SU-DHL-6 (cell line): ENCODE measurements around the gene PROX1.

Experiments
- H2AFZ ChIP-seq: fragments of 200-600 bp; sonication (generic); 2 replicates; pipeline ENCODE4 v1.6.1; 2014; ENCODE audit warnings: low read depth, mild to moderate bottlenecking, moderate library complexity, mixed read lengths, antibody characterized with exemption, low read length; ENCODE audit not compliant: severe bottlenecking
- H3F3A ChIP-seq: fragments of 200-600 bp; shearing (Covaris generic); 2 replicates; pipeline ENCODE4 v1.6.0; 2016; ENCODE audit warnings: antibody characterized with exemption, mild to moderate bottlenecking; ENCODE audit not compliant: insufficient read depth
- H3K27ac ChIP-seq: fragments of 200-600 bp; sonication (generic); 2 replicates; pipeline ENCODE4 v1.5.1; 2016; ENCODE audit warnings: low read depth, mild to moderate bottlenecking, low read length, moderate library complexity, mixed read lengths
- H3K27me3 ChIP-seq: fragments of 200-600 bp; sonication (generic), shearing (Covaris generic); 2 replicates; pipeline ENCODE4 v1.6.0; 2014; ENCODE audit warnings: mild to moderate bottlenecking, low read length
- H3K36me3 ChIP-seq: fragments of 200-600 bp; sonication (generic); 2 replicates; pipeline ENCODE4 v1.6.1; 2014; ENCODE audit warnings: mild to moderate bottlenecking, low read length, mixed read lengths
- H3K4me2 ChIP-seq: fragments of 300-600, 200-600 bp; shearing (Covaris generic), sonication (generic); 2 replicates; pipeline ENCODE4 v1.6.0; 2014; ENCODE audit warnings: low read length, low read depth, mild to moderate bottlenecking; ENCODE audit not compliant: poor library complexity, severe bottlenecking
- H3K4me3 ChIP-seq: fragments of 200-600 bp; sonication (generic); 2 replicates; pipeline ENCODE4 v1.5.1; 2014; ENCODE audit warnings: antibody characterized with exemption, low read length, mild to moderate bottlenecking, mixed read lengths; ENCODE audit not compliant: insufficient read depth, poor library complexity, severe bottlenecking
- H3K79me2 ChIP-seq: fragments of 200-600 bp; sonication (generic); 2 replicates; pipeline ENCODE4 v1.6.1; 2014; ENCODE audit warnings: mild to moderate bottlenecking, low read length, moderate library complexity; ENCODE audit not compliant: insufficient read depth
- H3K9ac ChIP-seq: fragments of 200-600 bp; sonication (generic); 2 replicates; pipeline ENCODE4 v1.7.0; 2014; ENCODE audit warnings: mild to moderate bottlenecking, low read length
- H3K9me2 ChIP-seq: fragments of 200-600 bp; sonication (generic); replicated peaks from 2 replicates; pipeline ENCODE4 v1.6.1; 2014; ENCODE audit warnings: low read length; ENCODE audit not compliant: insufficient read depth
- H3K9me3 ChIP-seq: fragments of 200-600 bp; sonication (generic); 2 replicates; pipeline ENCODE4 v1.6.1; 2014; ENCODE audit warnings: low read length, mixed read lengths; ENCODE audit not compliant: insufficient read depth
- H4K20me1 ChIP-seq: fragments of 200-600 bp; sonication (generic); 2 replicates; pipeline ENCODE4 v1.6.1; 2014; ENCODE audit warnings: low read depth, mild to moderate bottlenecking, antibody characterized with exemption, low read length, moderate library complexity, mixed read lengths
- CTCF ChIP-seq: fragments of 200-600 bp; sonication (generic); IDR thresholded peaks from one replicate; pipeline ENCODE4 v1.5.1; 2017; ENCODE audit warnings: antibody characterized with exemption, mild to moderate bottlenecking, low read length, moderate library complexity; ENCODE audit not compliant: insufficient read depth, poor library complexity, severe bottlenecking
- EZH2phosphoT487 ChIP-seq: fragments of 200-600 bp; sonication (generic), shearing (Covaris generic); conservative IDR thresholded peaks from 2 replicates; pipeline ENCODE4 v1.6.1; 2018; ENCODE audit warnings: mild to moderate bottlenecking, antibody characterized with exemption, low read length, moderate library complexity, mixed read lengths

The PROX1 gene

DNA sequence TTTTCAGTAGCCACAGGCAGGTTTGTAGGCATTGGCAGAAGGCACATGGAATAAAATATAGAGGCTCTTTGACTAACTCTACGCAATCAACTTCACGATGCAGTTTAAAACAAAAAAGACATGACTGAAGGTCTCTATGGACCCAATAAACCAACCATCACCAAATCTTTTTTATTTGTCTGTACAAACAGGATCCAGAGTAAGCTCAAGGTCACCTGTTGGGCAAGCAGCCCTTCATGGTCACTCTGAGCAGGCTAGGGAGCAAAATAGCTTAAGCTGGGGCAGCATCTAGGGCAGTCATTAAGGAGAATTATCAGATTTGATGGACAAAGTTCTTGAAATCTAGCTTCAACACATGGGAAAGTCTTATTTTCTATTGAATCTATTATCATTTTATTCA is 26.8 kb upstream of the PROX1 start:
- H3K36me3 ChIP-seq, result no peaks in the 10 kb centered on the region
- TF ChIP-seq EZH2phosphoT487 (no peak), CTCF (no peak)
- H3K27me3 ChIP-seq, result no peaks in the 10 kb centered on the region
- H3K9ac ChIP-seq, result no peak overlapping the region
- no peak overlapping the region for H2AFZ ChIP-seq
- no peaks in the 10 kb centered on the region for H3K9me2 ChIP-seq
- no peak overlapping the region for H3K4me3 ChIP-seq
- no peaks in the 10 kb centered on the region for H4K20me1 ChIP-seq
- no peaks in the 10 kb centered on the region for H3F3A ChIP-seq
- no peak overlapping the region for H3K4me2 ChIP-seq
- no peaks in the 10 kb centered on the region for H3K9me3 ChIP-seq
- H3K79me2 ChIP-seq, result no peaks in the 10 kb centered on the region
- no peak overlapping the region for H3K27ac ChIP-seq

GRCh38 chr1:213962508-213962907 is 25.3 kb upstream of the PROX1 start:
- no peaks in the 10 kb centered on the region for H3K9me2 ChIP-seq
- no peaks in the 10 kb centered on the region for H3K27me3 ChIP-seq
- H2AFZ ChIP-seq, result no peak overlapping the region

GRCh38 chr1:213966122-213966521 is 21.7 kb upstream of the PROX1 start:
- H3K27ac ChIP-seq, result no peak overlapping the region
- H3K4me2 ChIP-seq, result no peak overlapping the region
- H3K9ac ChIP-seq, result no peak overlapping the region

More at GRCh38 chr1:213962508-213962907, 25.3 kb upstream of the PROX1 start:
- Histone ChIP-seq H3F3A (no peaks in the 10 kb centered on the region), H3K9ac (no peak overlapping the region), H3K4me3 (no peak overlapping the region), H3K79me2 (no peaks in the 10 kb centered on the region), H4K20me1 (no peaks in the 10 kb centered on the region), H3K27ac (no peak overlapping the region), H3K9me3 (no peaks in the 10 kb centered on the region), H3K36me3 (no peaks in the 10 kb centered on the region), H3K4me2 (no peak overlapping the region)
- TF ChIP-seq EZH2phosphoT487 (no peak), CTCF (no peak)

More at GRCh38 chr1:213966122-213966521, 21.7 kb upstream of the PROX1 start:
- no peaks in the 10 kb centered on the region for H3K9me3 ChIP-seq
- TF ChIP-seq CTCF (no peak), EZH2phosphoT487 (no peak)
- no peak overlapping the region for H2AFZ ChIP-seq
- H3K36me3 ChIP-seq, result no peaks in the 10 kb centered on the region
- H3K27me3 ChIP-seq, result no peaks in the 10 kb centered on the region
- no peaks in the 10 kb centered on the region for H3K9me2 ChIP-seq
- H3K4me3 ChIP-seq, result no peak overlapping the region
- H4K20me1 ChIP-seq, result no peaks in the 10 kb centered on the region
- H3K79me2 ChIP-seq, result no peaks in the 10 kb centered on the region
- H3F3A ChIP-seq, result no peaks in the 10 kb centered on the region
